K562 (cell line): ENCODE measurements around the gene MECP2. TPM values are rescaled to one million over a fixed set of nuclear protein-coding genes. Genes with fewer than 3 reads are reported as not detected.

Source experiments
- GABPB1 ChIP-seq: sonication (generic); formaldehyde crosslinking; IDR thresholded peaks from 2 replicates; pipeline ENCODE4 v1.8.0; 2022; ENCODE audit warnings: mild to moderate bottlenecking, missing genetic modification reagents
- polyA plus RNA-seq, 8 experiments: library from polyadenylated mRNA; depleted of rRNA in 4 of 8; stranded (reverse) in 5 of 8; unstranded in 3 of 8; fragments of >200 nt; fragmentation: Nextera tagmentation in 2 of 8; fragmentation: Illumina TruSeq in 1 of 8; extraction: Ambion mirVana in 2 of 8; extraction: Trizol in 1 of 8; gene quantifications; 2 replicates each; pipeline versions ENCODE4 v1.2.1 to v1.2.3, GENCODE V29; 2011 to 2014; ENCODE audit warnings: inconsistent platforms in 1 of 8, missing spikeins in 1 of 8
- total RNA-seq, 7 experiments: library from RNA; depleted of rRNA in 6 of 7; stranded (reverse); fragments of >200 nt in 6 of 7; fragmentation: Illumina TruSeq in 2 of 7; extraction: Trizol in 2 of 7; gene quantifications; 2 replicates each; pipeline versions ENCODE4 v1.2.1 to v1.2.3, GENCODE V29; 2011 to 2021; ENCODE audit warnings: low replicate concordance in 1 of 7
- TF ChIP-seq, protein P1 (sequence below): fragments of 450-650 bp; IDR thresholded peaks from 2 replicates; pipeline ENCODE4 v1.6.1; 2018; ENCODE audit warnings: mild to moderate bottlenecking, low read depth; ENCODE audit not compliant: partially characterized antibody
- TF ChIP-seq, protein P2 (sequence below): sonication (generic); formaldehyde crosslinking; IDR thresholded peaks from 2 replicates; pipeline ENCODE4 v1.8.0; 2023; ENCODE audit warnings: missing genetic modification reagents, mild to moderate bottlenecking, borderline replicate concordance

Gene MECP2
- total and polyA plus RNA-seq, 9 of the 15 experiments (the other 6 are each of a cell fraction or from before 2014, with no cell fraction given): 2.1 to 50.9 (median 30.5) TPM

DNA sequence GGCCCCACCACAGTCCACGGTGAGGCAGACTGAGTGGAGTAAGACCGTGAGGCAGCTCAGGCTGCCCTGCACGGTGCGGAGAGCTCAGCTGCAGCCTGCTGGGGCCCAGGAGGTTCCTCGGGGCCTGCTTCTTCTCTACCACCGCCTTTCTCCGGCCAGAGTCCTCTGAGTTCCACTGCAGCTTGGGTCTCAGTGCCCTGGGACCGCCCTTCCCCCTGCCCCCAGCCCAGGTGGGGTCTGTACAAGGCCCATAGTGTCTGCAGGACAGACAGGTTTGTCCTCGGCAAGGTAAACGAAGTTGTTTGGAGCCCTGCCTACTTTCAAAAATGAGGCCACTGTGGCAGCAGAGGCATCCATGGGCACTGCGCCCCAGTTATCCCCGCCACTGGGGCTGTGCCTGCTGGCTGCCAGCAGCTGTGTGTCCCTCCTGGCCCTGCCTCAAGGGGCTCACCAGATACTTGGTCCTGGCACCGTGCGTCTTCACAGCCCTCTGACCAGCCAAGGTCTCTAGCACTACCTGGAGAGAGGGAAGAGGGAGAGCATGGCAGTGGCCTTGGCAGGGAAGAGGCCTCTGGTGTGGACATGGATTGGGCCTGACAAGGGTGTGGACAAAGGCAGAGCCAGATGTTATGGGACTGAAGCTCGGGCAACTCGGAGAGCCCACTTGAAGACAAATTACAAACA, 81.8 kb downstream of the MECP2 start (continued):
- TF ChIP-seq, protein P1, sequence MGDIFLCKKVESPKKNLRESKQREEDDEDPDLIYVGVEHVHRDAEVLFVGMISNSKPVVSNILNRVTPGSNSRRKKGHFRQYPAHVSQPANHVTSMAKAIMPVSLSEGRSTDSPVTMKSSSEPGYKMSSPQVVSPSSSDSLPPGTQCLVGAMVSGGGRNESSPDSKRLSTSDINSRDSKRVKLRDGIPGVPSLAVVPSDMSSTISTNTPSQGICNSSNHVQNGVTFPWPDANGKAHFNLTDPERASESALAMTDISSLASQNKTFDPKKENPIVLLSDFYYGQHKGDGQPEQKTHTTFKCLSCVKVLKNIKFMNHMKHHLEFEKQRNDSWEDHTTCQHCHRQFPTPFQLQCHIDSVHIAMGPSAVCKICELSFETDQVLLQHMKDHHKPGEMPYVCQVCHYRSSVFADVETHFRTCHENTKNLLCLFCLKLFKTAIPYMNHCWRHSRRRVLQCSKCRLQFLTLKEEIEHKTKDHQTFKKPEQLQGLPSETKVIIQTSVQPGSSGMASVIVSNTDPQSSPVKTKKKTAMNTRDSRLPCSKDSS: no peak
- TF ChIP-seq, protein P2, sequence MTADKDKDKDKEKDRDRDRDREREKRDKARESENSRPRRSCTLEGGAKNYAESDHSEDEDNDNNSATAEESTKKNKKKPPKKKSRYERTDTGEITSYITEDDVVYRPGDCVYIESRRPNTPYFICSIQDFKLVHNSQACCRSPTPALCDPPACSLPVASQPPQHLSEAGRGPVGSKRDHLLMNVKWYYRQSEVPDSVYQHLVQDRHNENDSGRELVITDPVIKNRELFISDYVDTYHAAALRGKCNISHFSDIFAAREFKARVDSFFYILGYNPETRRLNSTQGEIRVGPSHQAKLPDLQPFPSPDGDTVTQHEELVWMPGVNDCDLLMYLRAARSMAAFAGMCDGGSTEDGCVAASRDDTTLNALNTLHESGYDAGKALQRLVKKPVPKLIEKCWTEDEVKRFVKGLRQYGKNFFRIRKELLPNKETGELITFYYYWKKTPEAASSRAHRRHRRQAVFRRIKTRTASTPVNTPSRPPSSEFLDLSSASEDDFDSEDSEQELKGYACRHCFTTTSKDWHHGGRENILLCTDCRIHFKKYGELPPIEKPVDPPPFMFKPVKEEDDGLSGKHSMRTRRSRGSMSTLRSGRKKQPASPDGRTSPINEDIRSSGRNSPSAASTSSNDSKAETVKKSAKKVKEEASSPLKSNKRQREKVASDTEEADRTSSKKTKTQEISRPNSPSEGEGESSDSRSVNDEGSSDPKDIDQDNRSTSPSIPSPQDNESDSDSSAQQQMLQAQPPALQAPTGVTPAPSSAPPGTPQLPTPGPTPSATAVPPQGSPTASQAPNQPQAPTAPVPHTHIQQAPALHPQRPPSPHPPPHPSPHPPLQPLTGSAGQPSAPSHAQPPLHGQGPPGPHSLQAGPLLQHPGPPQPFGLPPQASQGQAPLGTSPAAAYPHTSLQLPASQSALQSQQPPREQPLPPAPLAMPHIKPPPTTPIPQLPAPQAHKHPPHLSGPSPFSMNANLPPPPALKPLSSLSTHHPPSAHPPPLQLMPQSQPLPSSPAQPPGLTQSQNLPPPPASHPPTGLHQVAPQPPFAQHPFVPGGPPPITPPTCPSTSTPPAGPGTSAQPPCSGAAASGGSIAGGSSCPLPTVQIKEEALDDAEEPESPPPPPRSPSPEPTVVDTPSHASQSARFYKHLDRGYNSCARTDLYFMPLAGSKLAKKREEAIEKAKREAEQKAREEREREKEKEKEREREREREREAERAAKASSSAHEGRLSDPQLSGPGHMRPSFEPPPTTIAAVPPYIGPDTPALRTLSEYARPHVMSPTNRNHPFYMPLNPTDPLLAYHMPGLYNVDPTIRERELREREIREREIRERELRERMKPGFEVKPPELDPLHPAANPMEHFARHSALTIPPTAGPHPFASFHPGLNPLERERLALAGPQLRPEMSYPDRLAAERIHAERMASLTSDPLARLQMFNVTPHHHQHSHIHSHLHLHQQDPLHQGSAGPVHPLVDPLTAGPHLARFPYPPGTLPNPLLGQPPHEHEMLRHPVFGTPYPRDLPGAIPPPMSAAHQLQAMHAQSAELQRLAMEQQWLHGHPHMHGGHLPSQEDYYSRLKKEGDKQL (CRISPR knock-in tag): no peak
- TF ChIP-seq GABPB1 (CRISPR knock-in tag): no peak
